ENCODE results near the gene MBTPS2.

DNA sequence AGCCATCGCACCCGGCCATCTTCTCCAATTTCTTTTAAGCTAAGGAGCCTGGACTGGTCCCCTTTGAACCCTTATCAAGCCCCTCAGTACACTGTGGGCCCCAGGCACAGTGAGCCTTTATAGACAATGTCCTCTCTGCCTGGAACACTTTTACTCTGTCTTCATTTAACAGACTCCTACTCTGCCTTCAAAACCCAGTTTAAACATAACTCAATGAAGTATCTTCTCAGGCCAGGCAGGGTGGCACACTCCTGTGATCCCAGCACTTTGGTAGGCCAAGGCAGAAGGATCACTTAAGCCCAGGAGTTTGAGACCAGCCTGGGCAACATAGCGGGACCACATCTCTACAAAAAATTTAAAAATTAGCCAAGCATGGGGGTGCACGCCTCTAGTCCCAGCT lies 73.6 kb downstream of the MBTPS2 start:
- TF ChIP-seq CTCF (IDR thresholded peaks at IDR 0.05), result no peak
- no peak for TF ChIP-seq POLR2A (IDR thresholded peaks at IDR 0.05)

Measured in body of pancreas (tissue), 4 donors.